Motor neuron (in vitro differentiated cells): Measurements from ENCODE around the gene TNFRSF25. TPM values are rescaled to one million over a fixed set of nuclear protein-coding genes. Genes with fewer than 3 reads are reported as not detected.
A peak's percentile ranks its signal among the peaks of the same experiment; 100 is the strongest.

Experiments
- ATAC-seq, 8 experiments: fragments of 200-7000 bp; cut with Tn5 transposase; replicated peaks in 6 of 8; 2 replicates each; pipeline ENCODE4 v1.8.0; 2021; ENCODE audit warnings: mild to moderate bottlenecking in 8 of 8, moderate library complexity in 8 of 8
- H3K27ac ChIP-seq, 2 donors: fragments of 250-450 bp; sonication (Bioruptor Pico); 2 replicates each; pipeline ENCODE4 v1.9.0; 2021; ENCODE audit warnings: antibody characterized with exemption in 2 of 2, mild to moderate bottlenecking in 2 of 2, moderate library complexity in 1 of 2
- H3K4me1 ChIP-seq, 2 donors: fragments of 250-450 bp; sonication (Bioruptor Pico); replicated peaks in 1 of 2; 2 replicates each; pipeline ENCODE4 v1.6.1; 2021; ENCODE audit warnings: antibody characterized with exemption in 2 of 2, mild to moderate bottlenecking in 2 of 2, moderate library complexity in 1 of 2
- H3K4me3 ChIP-seq, 5 donors: fragments of 250-450 bp; sonication (Bioruptor Pico); 2 replicates each; pipeline ENCODE4 v1.9.0; 2021; ENCODE audit warnings: antibody characterized with exemption in 5 of 5, mild to moderate bottlenecking in 5 of 5, moderate library complexity in 4 of 5
- WGBS, 10 experiments: fragments of 450-650 bp; shearing (Covaris generic); methylation state at CpG; one replicate each; pipeline ENCODE4 v1.0.0; 2022; 5-methylcytosine and 5-hydroxymethylcytosine counted together
- in situ Hi-C, 9 experiments: fragments of 400-800 bp; cut with MboI; loops; one replicate each; pipeline ENCODE4 v1.15.0; 2021; ENCODE audit warnings: low sequenced_read_pairs in 9 of 9, low pct_unique_long_range_greater_than_20kb in 2 of 9; ENCODE audit not compliant: unreplicated experiment in 9 of 9
- total RNA-seq, 8 experiments: library from RNA; unstranded; fragments of 300-600 nt; gene quantifications; 2 replicates each; pipeline versions ENCODE4 v1.2.3 to v1.2.4, GENCODE V29; 2022

The TNFRSF25 gene
- total RNA-seq, 8 experiments from 2014 or later: 1.4 to 9.1 (median 5.0) TPM

GRCh38 chr1:6419397-6419803 is 46.6 kb downstream of the TNFRSF25 start:
- 0% methylated on average over 4 of the region's 48 CpGs; no CpG with 5 or more reads in 9 of the 10 experiments for WGBS, 10 experiments
- H3K4me1 ChIP-seq: peaks cover 7 to 11% of the 10 kb centered on the region in 2 donors
- peak in 7 of 8 experiments; percentile 1 to 39 (median 20) for ATAC-seq
- H3K4me3 ChIP-seq: peak overlapping the region; percentile 5 to 25 (median 18)
- in situ Hi-C loops: no loop called here
- H3K27ac ChIP-seq: no peak overlapping the region

- peaks cover 8 to 14% of the 10 kb centered on the region in 2 donors for H3K4me1 ChIP-seq
- H3K27ac ChIP-seq: no peak overlapping the region
- in situ Hi-C loops: no loop called here
- WGBS, 10 experiments: 17 to 47% (median 25%) methylated on average over 3 to 4 of the region's 69 CpGs; no CpG with 5 or more reads in 6 of the 10 experiments
- ATAC-seq: peak in 1 of 8 experiments; percentile 2
- peak overlapping the region in 1 of 5 donors; percentile 25 for H3K4me3 ChIP-seq
These were observed 47.1 kb downstream of the TNFRSF25 start for GRCh38 chr1:6418668-6419396.

GRCh38 chr1:6417961-6418667 is 47.9 kb downstream of the TNFRSF25 start:
- in situ Hi-C loops: no loop called here
- 58 to 78% (median 63%) methylated on average over 2 to 6 of the region's 8 CpGs; no CpG with 5 or more reads in 6 of the 10 experiments for WGBS, 10 experiments
- no peak for ATAC-seq
- Histone ChIP-seq H3K4me1 (peaks cover 8 to 14% of the 10 kb centered on the region in 2 donors), H3K4me3 (no peak overlapping the region), H3K27ac (no peak overlapping the region)

GRCh38 chr1:6416906-6417305 is 49.1 kb downstream of the TNFRSF25 start:
- no peak for ATAC-seq
- WGBS, 10 experiments: 11 to 100% (median 81%) methylated on average over 1 to 5 of the region's 5 CpGs; no CpG with 5 or more reads in 3 of the 10 experiments
- peaks cover 8 to 14% of the 10 kb centered on the region in 2 donors for H3K4me1 ChIP-seq
- in situ Hi-C loops: no loop called here
- no peak overlapping the region for H3K4me3 ChIP-seq
- H3K27ac ChIP-seq: no peak overlapping the region

GRCh38 chr1:6416295-6416656 is 49.7 kb downstream of the TNFRSF25 start:
- ATAC-seq: no peak
- Histone ChIP-seq H3K4me1 (peaks cover 8 to 14% of the 10 kb centered on the region in 2 donors), H3K4me3 (no peak overlapping the region), H3K27ac (no peak overlapping the region)
- in situ Hi-C loops: no loop called here
- WGBS, 10 experiments: 61 to 100% (median 83%) methylated on average over 1 to 2 of the region's 8 CpGs; no CpG with 5 or more reads in 5 of the 10 experiments

- ATAC-seq: no peak
These were observed 50.9 kb downstream of the TNFRSF25 start for GRCh38 chr1:6414881-6415626.

GRCh38 chr1:6414443-6414844 is 51.5 kb downstream of the TNFRSF25 start:
- peak; percentile 59 to 95 (median 74) for ATAC-seq
- Histone ChIP-seq H3K4me1 (peaks cover 6 to 8% of the 10 kb centered on the region in 2 donors), H3K27ac (no peak overlapping the region), H3K4me3 (no peak overlapping the region)
- in situ Hi-C loops: no loop called here
- WGBS, 10 experiments: 5 to 20% (median 10%) methylated on average over 2 to 12 of the region's 15 CpGs; no CpG with 5 or more reads in 4 of the 10 experiments

More at GRCh38 chr1:6414881-6415626, 50.9 kb downstream of the TNFRSF25 start:
- Histone ChIP-seq H3K4me1 (peaks cover 8 to 11% of the 10 kb centered on the region in 2 donors), H3K4me3 (no peak overlapping the region), H3K27ac (no peak overlapping the region)
- WGBS, 10 experiments: 33 to 79% (median 65%) methylated on average over 1 to 17 of the region's 17 CpGs; no CpG with 5 or more reads in 4 of the 10 experiments
- in situ Hi-C loops: no loop called here

GRCh38 chr1:6412896-6413295 is 53.1 kb downstream of the TNFRSF25 start:
- ATAC-seq: peak in 2 of 8 experiments; percentile 11 to 70
- in situ Hi-C loops: no loop called here
- H3K4me3 ChIP-seq: no peak overlapping the region
- peaks cover 3 to 6% of the 10 kb centered on the region in 2 donors for H3K4me1 ChIP-seq
- H3K27ac ChIP-seq: no peak overlapping the region
- WGBS, 10 experiments: 20 to 80% (median 57%) methylated on average over 2 to 6 of the region's 6 CpGs; no CpG with 5 or more reads in 1 of the 10 experiments

Other genes with a start within 250 kb of the TNFRSF25 start
- gene ICMT, start 230.2 kb downstream of the TNFRSF25 start, total RNA-seq: 10 to 100 TPM; 26.5 to 62.1 (median 36.1) TPM
- gene HES3, start 222.0 kb downstream of the TNFRSF25 start, total RNA-seq: under 1 TPM in 3 of 8 experiments, not detected in 5; 0.37 to 0.66 (median 0.42) TPM
- gene GPR153, start 205.1 kb downstream of the TNFRSF25 start, total RNA-seq: 10 to 100 TPM; 13.0 to 44.0 (median 15.3) TPM
- 100 to 1,000 TPM in 2 of 8 experiments, 10 to 100 TPM in 5, 1 to 10 TPM in 1; 6.9 to 127 (median 80.5) TPM for gene ACOT7, start 72.4 kb downstream of the TNFRSF25 start, total RNA-seq
- 1 to 10 TPM in 4 of 8 experiments, under 1 TPM in 4; 0.14 to 7.8 (median 0.98) TPM for gene HES2, start 46.3 kb downstream of the TNFRSF25 start, total RNA-seq
- gene ESPN, start 41.4 kb downstream of the TNFRSF25 start, total RNA-seq: 1 to 10 TPM in 5 of 8 experiments, under 1 TPM in 2, not detected in 1; 0.87 to 3.4 (median 1.4) TPM
- 10 to 100 TPM in 2 of 8 experiments, 1 to 10 TPM in 6; 1.7 to 16.7 (median 8.4) TPM for gene PLEKHG5, start 25.5 kb upstream of the TNFRSF25 start, total RNA-seq
- gene NOL9, start 88.3 kb upstream of the TNFRSF25 start, total RNA-seq: 10 to 100 TPM; 12.9 to 35.2 (median 14.9) TPM
- gene TAS1R1, start 89.1 kb upstream of the TNFRSF25 start, total RNA-seq: under 1 TPM in 7 of 8 experiments, not detected in 1; 0.22 to 0.82 (median 0.33) TPM
- gene ZBTB48, start 113.8 kb upstream of the TNFRSF25 start, total RNA-seq: 10 to 100 TPM; 21.9 to 44.4 (median 27.8) TPM
- gene KLHL21, start 136.7 kb upstream of the TNFRSF25 start, total RNA-seq: 10 to 100 TPM in 6 of 8 experiments, 1 to 10 TPM in 2; 7.0 to 38.3 (median 12.6) TPM
- 10 to 100 TPM in 4 of 8 experiments, 1 to 10 TPM in 4; 7.3 to 17.1 (median 10.1) TPM for gene PHF13, start 147.6 kb upstream of the TNFRSF25 start, total RNA-seq
- gene THAP3, start 158.7 kb upstream of the TNFRSF25 start, total RNA-seq: 10 to 100 TPM; 12.8 to 47.5 (median 30.1) TPM
- 10 to 100 TPM; 25.9 to 87.2 (median 45.7) TPM for gene DNAJC11, start 235.6 kb upstream of the TNFRSF25 start, total RNA-seq